K562 (cell line): ENCODE measurements around the gene IRF1. TPM values are rescaled to one million over a fixed set of nuclear protein-coding genes. Genes with fewer than 3 reads are reported as not detected.

ENCODE experiments used
- CTCF ChIP-seq, 3 experiments: IDR thresholded peaks in 2 of 3; conservative IDR thresholded peaks in 1 of 3; 2 replicates each; pipeline ENCODE4 v1.5.1; 2011 to 2012; ENCODE audit warnings: low read length in 3 of 3, mild to moderate bottlenecking in 3 of 3, control low read depth in 2 of 3, improper control_type of control experiment in 1 of 3, inconsistent platforms in 1 of 3, low read depth in 1 of 3, mixed read lengths in 1 of 3, moderate library complexity in 1 of 3; ENCODE audit not compliant: insufficient read depth in 2 of 3
- E2F3 ChIP-seq: fragments of 250-450 bp; sonication (Bioruptor Pico); IDR thresholded peaks from 2 replicates; pipeline ENCODE4 v1.4.0; 2020; ENCODE audit warnings: mild to moderate bottlenecking
- ELF4 ChIP-seq: fragments of 450-650 bp; formaldehyde crosslinking; IDR thresholded peaks from 2 replicates; pipeline ENCODE4 v1.4.0; 2022; ENCODE audit warnings: missing genetic modification characterization
- MAZ ChIP-seq, 2 experiments: fragments of 450-650 bp in 1 of 2; sonication (generic) in 1 of 2; formaldehyde crosslinking; IDR thresholded peaks in 1 of 2; conservative IDR thresholded peaks in 1 of 2; 2 replicates each; pipeline versions ENCODE4 v1.4.0 to v1.5.0; 2020; ENCODE audit warnings: mild to moderate bottlenecking in 1 of 2, missing genetic modification reagents in 1 of 2
- PCBP1 ChIP-seq: fragments of 200-400 bp; formaldehyde crosslinking; IDR thresholded peaks from 2 replicates; pipeline ENCODE4 v1.6.1; 2018; ENCODE audit warnings: mild to moderate bottlenecking, low read depth, low read length; ENCODE audit not compliant: poor library complexity, severe bottlenecking
- PHB2 ChIP-seq: fragments of 450-650 bp; IDR thresholded peaks from 2 replicates; pipeline ENCODE4 v1.6.1; 2017; ENCODE audit warnings: low read depth
- PHF8 ChIP-seq: fragments of 200-600 bp; sonication (generic); IDR thresholded peaks from 2 replicates; pipeline ENCODE4 v1.6.1; 2012; ENCODE audit warnings: mixed run types, mild to moderate bottlenecking, inconsistent platforms, low read length, moderate library complexity, borderline replicate concordance
- TAL1 ChIP-seq: fragments of 450-650 bp; IDR thresholded peaks from 2 replicates; pipeline ENCODE4 v1.6.1; 2016; ENCODE audit warnings: mild to moderate bottlenecking
- TCF3 ChIP-seq: sonication (generic); formaldehyde crosslinking; IDR thresholded peaks from 2 replicates; pipeline ENCODE4 v1.4.0; 2020; ENCODE audit warnings: mild to moderate bottlenecking, missing genetic modification reagents
- ZBTB7A ChIP-seq: IDR thresholded peaks from 2 replicates; pipeline ENCODE4 v1.6.1; 2011; ENCODE audit warnings: low read depth, mild to moderate bottlenecking, low read length, moderate library complexity, borderline replicate concordance; ENCODE audit not compliant: control insufficient read depth
- ZNF263 ChIP-seq: sonication (generic); formaldehyde crosslinking; IDR thresholded peaks from 2 replicates; pipeline ENCODE4 v1.8.0; 2022; ENCODE audit warnings: mild to moderate bottlenecking, missing genetic modification reagents, borderline replicate concordance
- polyA plus RNA-seq, 8 experiments: library from polyadenylated mRNA; depleted of rRNA in 4 of 8; stranded (reverse) in 5 of 8; unstranded in 3 of 8; fragments of >200 nt; fragmentation: Nextera tagmentation in 2 of 8; fragmentation: Illumina TruSeq in 1 of 8; extraction: Ambion mirVana in 2 of 8; extraction: Trizol in 1 of 8; gene quantifications; 2 replicates each; pipeline versions ENCODE4 v1.2.1 to v1.2.3, GENCODE V29; 2011 to 2014; ENCODE audit warnings: inconsistent platforms in 1 of 8, missing spikeins in 1 of 8
- total RNA-seq, 7 experiments: library from RNA; depleted of rRNA in 6 of 7; stranded (reverse); fragments of >200 nt in 6 of 7; fragmentation: Illumina TruSeq in 2 of 7; extraction: Trizol in 2 of 7; gene quantifications; 2 replicates each; pipeline versions ENCODE4 v1.2.1 to v1.2.3, GENCODE V29; 2011 to 2021; ENCODE audit warnings: low replicate concordance in 1 of 7

IRF1 gene
- total and polyA plus RNA-seq, 9 of the 15 experiments (the other 6 are each of a cell fraction or from before 2014, with no cell fraction given): 1.1 to 12.3 (median 5.9) TPM

GRCh38 chr5:132500931-132501628 lies 10.5 kb upstream of the IRF1 start (continued):
- TF ChIP-seq ZNF263 (CRISPR knock-in tag) (peak; percentile 40; the same call in 1 of the 2 replicates), TAL1 (0 out of 2 replicates have a peak, but pooled peaks have one; percentile 7), ELF4 (CRISPR knock-in tag) (peak; percentile 67; the same call in 1 of the 2 replicates), TCF3 (CRISPR knock-in tag) (peak; percentile 43), PHF8 (no peak), PHB2 (no peak), MAZ (CRISPR knock-in tag; conservative IDR thresholded peaks at IDR 0.05 in 1 of 2, IDR thresholded peaks at IDR 0.05 in 1 of 2) (peak; percentile 59 to 79; a peak in 2 of 4 replicates), CTCF (IDR thresholded peaks at IDR 0.05 in 2 of 3, conservative IDR thresholded peaks at IDR 0.05 in 1 of 3; ENCODE audit: insufficient read depth in 2 of 3, low read depth in 1 of 3, low read length in 3 of 3) (peak; percentile 91 to 94 (median 93)), ZBTB7A (peak; percentile 69), E2F3 (CRISPR knock-in tag) (peak; percentile 27; the same call in 1 of the 2 replicates), PCBP1 (no peak)
